SKM-1 (cell line): ENCODE measurements around the gene ITPK1.

Experiments used
- DNase-seq: peaks from one replicate; lab custom pipeline; 2025; ENCODE audit not compliant: unreplicated experiment; lab: John Stamatoyannopoulos, UW

ITPK1 gene

DNA sequence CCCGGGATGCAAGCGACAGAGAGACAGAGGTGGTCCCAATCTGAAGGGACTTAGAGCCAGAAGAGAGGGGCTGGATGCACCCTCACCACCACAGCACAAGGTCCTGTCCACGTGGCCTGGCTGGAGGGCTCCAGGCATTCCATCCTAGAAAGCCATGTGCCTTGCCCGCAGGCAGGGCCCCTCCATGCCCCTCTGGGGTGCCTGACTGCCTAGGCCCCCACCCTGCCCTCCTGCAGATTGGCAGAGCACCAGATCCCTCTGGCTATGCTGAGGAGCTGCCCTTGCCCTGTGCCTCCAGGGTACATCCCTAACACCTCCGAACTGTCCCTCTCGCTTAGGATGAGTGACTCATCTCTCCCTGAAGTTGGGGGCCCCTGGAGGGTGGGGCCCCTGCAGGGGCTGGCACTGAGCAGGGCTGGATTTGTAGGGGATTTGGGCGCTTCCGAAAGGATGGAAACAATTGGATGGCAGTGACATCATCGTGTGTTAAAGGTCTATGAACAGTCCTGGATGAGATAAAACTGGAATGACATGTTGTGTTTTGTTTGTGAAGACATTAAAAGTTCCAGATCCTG is 141.8 kb downstream of the ITPK1 start:
- DNase-seq, result no peak

DNA sequence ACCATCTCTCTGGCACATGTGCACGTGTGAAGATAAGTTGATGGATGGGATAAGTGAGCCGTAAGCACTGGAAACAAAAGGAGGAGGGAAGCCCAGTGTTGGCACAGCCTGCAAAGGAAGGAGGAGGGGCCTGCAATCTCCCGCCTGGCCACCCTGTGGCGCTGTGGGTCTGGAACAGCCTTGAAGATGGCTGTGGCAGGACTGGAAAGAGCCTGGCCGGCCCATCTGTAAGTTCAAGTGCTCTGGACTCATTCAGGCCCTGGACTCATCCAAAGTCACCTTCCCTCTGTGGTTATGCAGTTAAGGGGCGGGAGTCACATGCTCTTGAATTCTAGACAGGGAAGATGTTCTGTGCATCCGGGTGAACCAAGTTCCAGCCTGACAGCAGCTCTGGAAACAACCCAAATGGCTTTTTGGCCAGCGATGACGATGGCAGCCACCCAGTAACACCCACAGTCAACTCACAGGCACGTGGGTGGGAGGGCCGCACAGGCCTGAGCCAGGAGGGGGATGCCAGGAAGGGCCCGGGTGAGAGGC is 142.4 kb downstream of the ITPK1 start:
- no peak for DNase-seq

DNA sequence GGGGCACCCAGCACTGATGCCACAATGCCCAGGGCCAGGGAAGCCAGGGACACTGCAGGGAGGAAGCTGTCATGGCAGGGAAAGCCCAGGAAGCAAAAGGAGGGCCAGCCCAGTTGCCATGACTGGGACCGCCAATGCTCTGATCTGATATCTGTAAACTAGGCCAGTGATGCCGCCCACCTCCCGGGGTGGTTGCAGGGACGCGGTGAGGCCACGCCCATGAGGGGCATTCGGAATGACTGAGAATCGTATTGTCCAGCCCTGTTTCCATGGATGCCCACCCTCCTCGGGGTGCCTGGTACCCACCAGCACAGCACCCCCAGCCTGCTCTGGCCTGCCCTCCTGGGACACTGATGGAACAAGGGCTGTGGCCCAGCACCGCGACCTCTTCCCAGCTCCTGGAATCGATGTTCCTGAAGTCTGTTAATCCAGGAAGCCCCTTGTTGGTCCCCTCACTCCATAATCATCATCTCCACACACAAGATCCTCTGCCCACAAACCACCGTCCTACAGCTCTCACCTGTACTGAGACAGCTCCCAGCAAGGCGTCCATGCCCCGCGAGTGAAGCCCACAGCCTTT is 144.0 kb downstream of the ITPK1 start:
- no peak for DNase-seq

DNA sequence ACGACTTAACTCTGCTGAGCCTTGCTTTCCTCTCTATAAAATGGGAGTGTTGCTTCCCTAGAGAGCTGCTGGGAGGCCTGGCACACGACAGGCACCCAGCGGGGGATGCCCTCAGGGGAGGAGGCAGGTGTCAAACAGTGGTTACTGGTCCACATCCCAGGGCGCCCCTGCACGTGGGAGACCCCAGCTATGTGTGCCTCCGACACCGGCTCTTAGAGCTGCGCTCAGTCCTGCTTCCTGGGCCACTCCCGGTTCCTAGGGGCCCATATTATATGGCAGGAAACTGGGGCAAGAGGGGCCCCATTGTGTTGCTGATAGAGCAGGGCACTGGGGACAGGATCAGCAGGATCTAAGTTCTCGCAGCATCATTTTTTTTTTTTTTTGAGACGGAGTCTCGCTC is 145.5 kb downstream of the ITPK1 start:
- no peak for DNase-seq

DNA sequence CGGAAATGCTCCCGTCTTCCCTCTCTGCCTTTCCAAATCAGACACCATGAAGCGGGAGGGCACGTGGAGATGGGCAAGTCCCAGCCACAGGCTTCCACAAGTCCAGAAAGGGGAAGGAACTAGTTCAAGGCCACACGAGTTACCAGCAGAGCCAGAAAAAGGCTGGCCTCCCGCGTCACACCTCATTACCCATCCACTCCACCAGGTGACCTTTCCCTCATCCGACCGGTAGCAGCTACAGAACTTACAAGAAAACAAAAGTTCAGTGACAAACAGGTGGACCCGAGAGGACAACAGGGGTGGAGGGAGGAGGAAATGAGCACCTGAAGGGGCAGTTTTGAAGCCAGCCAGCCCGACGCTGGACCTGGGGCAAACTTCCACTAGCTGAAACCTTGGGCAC is 145.9 kb downstream of the ITPK1 start:
- no peak for DNase-seq

DNA sequence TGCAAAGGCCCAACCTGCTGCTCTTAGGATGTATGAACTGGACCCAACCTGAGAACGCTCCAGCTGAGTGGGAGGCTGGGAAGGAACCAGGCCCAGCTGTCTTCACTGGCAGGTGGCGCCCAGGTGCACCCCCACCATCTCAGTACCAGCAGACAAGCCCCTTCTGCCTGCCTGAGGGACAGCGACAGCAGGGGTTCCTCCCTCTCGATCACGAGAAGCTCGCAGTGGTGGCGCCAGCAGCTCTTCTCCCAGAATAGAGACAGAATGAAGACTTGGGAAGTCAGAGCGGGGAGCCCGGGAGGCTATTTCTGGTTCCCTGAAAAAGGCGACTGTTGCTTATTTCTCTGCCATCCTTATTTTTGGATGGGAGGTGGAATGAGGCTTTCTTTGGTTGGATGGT is 146.3 kb downstream of the ITPK1 start:
- no peak for DNase-seq

DNA sequence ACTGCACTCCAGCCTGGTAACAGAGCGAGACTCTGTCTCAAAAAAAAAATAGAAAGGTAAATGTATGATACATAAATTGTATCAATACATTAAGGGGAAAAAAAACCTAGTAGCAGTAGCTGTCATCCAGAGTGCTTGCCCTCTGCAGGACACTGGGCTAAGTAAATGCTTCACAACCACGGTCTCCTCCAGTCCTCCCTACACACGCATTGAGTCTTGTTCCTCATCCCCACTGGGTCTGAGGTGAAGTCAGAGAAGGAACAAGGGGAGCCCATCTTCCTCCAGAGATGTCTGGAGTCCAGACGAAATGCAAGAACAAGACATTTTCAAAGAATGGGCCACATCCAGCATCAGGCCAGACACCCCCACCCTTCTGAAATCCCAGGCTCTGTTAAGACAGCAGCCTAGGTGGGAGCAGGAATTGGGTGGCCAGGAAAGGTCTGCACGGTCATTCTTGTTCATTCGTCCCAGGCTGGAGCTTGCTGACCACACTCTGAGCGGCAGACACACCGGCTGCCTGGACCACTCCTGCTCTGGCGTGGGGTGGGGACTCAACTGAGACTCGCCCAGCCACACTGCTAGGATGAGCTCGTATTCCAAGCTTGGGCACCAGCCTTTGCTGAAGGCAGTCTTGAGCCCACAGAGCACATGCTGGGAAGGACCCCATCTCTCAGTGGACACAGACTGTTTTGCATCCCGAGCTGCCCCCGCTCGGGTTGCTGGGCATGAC is 147.3 kb downstream of the ITPK1 start:
- no peak for DNase-seq

DNA sequence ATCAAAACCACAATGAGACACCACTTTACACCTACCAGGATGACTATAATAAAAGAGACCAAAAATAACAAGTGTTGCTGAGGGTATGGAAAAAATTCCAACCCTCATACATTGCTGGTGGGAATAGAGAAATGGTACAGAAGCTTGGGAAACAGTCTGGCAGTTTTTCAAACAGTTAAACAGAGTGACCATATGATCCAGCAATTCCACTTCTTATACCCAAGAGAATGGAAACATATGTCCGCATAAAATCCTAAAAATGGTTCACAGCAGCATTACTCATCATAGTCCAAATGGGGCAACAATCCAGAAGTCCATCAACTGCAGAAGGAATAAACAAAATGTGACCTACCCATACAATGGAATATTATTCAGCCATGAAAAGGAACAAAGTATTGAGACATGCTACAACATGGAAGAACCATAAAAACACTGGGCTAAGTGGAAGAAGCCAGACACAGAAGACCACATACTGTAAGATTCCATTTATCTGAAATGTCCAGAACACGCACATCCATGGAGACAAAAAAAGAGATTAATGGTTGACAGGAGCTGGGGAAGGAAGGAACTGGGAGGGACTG is 148.3 kb downstream of the ITPK1 start:
- DNase-seq, result no peak

DNA sequence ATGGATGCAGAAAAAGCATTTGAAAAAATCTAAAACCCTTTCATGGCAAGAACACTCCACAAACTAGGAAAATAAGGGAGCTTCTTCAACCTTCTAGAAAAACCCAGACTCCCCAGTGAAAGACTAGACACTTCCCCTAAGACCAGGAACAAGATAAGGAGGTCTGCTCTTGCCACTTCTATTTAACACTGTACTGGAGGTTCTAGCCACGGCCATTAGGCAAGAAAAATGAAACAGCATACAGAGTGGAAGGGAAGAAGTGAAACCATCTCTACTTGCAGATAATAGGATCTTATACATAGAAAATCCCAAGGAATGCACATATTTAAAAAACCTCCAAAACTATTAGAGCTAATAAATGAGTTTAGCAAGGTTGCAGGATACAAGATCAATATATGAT is 150.4 kb downstream of the ITPK1 start:
- DNase-seq, result no peak

DNA sequence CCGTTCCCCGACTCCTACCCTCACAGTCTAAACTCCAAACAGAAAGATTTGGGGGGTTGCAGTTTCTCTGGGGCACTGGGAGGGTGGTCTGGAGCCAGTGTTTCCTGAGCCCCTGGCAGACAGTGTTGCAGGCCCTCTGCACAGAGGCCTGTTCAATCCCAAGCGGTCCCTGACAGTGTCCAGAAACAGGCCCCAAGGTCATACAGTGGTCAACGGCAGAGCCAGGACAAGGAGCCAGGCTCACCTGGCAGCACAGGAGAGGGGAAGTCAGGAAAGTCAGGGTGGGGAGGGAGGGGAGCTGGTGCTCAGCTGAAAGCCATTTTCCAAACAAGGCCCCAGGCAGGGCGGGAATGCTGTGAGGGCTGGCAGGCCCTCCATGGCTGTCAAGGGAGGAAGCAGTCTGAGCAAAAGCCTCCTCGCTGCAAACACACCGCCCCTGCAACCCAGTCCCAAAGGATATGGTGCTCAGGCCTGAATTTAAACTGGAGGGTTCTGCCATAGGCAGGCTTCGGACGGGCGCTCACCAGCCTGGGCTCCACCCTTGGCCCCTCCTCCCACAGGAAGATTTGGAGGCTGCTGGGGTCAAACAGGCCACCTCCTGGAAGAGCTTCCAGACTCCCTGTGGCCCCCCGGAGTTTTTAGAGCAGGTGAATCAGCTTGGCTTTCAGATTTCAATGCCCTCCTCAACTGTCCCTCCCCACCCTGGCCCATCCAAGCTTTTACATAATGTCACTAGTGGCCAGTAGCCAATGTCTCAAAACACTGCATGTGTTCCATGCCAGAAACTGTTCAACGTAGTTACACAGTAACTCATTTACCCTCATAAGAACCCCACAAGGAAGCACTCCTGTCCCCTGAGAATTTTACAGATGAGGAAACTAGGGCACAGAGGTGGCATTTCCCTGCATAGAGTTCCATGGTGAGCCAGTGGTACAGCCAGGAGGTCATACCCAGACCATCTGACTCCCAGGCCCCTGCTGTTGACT is 151.3 kb downstream of the ITPK1 start:
- no peak for DNase-seq

DNA sequence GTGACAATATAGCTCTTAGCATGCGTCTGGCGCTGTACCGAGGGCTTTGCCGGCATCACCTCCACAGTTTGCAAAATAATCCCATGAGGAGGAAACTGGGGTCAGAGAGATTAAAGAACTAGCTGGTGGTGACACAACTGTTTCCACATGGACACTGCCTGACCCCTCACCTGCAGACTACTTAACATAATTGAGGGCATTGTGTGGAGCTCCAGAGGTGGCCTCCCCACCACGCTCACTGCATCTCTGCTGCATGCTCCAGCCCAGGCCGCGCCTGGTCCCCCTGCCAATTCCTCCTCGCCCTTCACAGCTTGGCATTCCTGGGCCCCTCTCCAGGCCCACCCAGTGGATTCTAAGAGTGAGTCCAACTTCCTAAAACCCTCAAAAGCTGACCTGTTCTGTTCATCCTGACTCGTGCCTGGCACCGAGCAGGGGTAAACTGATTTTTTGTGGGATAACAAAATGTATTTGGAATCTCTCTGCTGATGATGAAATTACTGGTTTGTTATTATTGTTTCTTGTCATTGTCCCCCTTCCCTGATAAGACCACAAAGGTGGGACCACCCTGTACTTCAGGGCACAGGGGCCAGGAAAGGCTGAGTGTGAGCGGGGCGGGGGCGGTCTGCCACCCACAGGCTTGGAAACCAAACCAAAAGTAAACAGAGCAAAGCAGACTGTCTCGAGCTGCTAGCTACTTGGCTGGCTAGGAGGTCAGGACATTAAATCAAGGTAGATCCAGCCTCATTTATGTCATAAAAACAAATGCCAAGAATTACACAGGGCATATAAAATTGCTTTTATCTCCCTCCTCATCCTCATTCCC is 152.2 kb downstream of the ITPK1 start:
- DNase-seq, result no peak

DNA sequence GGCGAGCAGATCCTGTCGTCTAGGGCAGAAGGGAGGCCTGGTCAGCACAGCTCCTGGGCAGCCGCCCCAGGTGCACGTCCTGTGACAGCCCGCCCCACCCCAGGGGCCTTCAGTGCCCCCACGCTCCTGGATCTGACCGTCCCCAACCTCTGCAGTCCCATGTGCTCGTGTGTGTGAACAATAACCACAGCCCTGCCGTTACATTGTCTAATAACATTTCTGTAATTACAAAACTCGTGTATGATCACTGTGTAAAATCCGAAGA is 153.0 kb downstream of the ITPK1 start:
- no peak for DNase-seq

DNA sequence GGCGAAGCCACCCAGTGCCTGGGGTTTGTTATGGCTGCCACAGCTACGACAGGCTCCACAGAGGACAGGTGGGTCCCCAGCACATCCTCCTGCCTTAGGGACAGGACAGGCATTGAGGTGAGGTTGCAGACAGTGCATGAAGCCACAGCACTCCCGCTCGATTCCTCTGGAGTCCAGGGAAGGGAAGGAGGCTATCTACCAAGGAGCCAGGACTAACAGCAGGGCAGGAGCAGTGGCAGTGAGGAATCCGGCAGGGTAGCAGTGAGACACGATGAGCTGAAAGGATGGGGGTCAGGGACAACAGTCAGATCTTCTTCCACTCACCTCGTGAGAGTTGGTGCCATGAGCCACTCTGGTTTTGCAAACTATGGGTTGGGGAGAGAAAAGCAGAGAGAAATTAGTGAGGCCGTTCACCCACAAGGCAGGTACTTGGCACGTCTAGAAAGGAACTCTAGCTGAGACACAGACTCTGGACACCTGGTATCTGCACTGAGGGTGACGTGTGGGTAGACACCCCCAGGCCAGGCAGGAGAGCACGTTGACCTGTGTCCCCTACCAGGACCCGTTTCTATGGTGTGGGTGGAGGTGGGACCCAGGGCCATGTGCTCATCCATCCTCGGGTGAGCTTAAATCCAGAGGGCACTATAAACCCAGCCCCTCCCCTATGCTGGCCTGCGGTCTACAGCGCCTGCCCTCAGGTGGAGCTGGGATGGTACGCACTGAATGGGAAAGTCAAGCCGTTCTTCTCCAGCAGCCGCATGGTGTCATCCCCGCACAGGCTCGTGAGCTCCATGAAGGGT is 153.5 kb downstream of the ITPK1 start:
- no peak for DNase-seq

DNA sequence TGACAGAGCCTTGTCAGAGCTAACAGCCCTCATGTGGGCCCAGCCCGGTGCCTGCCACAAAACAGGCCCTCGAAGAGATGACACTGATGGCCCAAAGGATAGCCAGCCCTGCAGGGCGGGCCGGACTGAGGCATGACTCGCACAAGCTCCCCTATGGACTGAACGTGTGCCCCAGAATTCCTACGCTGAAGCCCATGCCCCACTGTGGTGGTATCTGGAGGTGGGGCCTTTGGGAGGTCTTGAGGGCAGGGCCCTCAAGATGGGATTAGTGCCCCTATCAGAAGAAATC is 154.2 kb downstream of the ITPK1 start:
- no peak for DNase-seq

DNA sequence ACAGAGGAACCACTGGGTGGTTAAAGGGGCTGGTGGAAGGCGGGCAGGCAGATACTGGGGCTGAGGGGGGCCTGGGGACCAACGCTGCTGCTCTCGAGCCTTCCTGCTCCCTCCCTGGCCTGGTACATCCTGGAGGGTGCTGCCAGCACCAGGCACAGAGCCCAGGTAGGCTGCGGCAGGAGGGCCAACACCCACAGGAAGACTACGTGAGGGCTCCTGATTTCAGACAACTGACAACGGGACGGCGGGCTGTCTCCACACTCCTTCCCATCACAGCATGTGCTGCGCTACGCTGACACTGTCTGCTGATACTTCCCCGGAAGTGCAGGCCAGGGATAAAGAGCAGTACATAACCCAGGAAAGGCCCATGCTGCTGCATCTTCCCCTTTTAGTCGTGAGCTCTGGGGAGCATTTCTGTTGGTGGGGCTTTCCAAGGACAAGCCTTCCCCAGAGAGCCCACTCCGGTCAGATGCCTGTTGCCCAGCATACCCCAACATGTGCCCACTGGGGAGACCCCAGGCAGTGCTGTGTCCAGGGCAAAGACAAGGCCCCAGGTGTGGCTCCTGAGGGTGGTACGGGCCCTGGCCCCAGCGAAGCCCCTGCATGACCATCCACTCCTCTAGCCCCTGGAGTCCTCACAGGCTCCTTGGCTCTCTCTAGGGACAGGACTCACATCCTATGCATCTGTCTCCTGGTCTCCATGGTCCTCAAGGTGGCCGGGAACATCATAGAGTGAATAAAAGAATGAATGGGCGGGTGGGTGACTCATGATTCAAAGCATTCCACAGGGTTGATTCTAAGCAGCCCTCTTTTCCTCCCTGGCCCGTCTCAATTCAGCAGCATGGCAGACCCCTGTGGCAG is 154.8 kb downstream of the ITPK1 start:
- DNase-seq, result no peak

DNA sequence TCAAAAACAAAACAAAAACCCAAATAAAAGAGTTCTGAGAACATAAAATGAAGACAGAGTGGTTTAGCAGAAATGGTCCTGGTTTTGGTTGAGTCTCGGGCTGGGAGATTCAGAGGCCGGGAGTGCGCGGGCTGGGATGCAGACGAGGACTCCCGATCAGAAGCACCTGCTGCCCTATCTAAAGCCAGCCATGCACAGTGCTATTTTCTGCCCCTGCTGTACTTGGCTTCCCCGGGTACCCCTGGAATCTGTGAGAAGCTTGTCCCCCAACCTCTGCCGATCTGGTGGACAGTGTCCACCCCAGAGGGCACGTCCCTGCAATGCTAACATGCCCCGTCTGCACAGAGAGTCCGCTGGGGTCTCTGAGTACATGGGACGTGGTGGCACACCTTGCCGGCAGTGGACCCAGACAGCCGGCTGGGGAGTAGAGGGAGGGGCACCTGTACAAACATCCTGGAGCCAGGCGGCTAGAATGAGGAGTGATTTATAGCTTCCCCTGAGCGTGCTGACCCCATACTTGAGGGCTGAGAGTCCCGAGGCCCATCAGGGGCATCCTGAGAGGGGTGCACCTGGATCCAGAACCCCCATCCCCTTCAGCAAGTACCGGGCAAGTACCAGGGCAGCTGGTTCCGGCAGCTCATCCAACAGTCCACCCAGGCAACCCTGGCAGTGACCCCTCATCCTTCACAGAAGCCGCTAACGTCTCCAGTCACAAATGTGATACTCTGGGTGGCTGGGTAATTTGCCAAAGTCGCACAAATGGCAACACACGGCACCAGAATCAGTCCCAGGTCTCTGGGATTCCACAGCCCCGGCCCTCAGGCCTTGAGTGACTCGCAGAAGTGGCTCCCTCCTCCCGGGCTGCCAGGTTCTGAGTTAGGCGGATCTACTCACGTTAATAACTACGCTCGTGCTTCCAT is 155.7 kb downstream of the ITPK1 start:
- no peak for DNase-seq

DNA sequence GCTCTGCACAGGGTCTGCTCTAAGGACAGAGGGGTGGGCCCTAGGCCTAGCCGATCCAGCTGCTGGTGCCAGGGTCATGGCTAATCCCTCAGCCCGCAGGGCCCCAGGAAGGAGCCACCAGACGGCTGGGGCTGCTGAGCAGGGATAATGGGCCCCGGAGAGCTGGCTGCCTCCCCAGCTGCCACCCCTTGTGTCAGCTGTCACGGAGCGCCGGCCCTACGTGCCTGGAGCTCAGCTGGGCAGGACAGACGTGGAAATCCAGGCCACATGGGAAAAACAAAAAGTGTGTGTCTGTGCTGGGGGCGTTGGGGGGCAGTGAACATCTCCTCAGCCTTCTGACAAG is 156.6 kb downstream of the ITPK1 start:
- no peak for DNase-seq
